ENCODE measurements around the gene CHMP1A.
"Not testable (repeated sequence)": the region's sequence is repeated elsewhere in the genome, so short reads cannot be mapped to it uniquely, and the experiment has no call there.

- TF ChIP-seq, protein P1, sequence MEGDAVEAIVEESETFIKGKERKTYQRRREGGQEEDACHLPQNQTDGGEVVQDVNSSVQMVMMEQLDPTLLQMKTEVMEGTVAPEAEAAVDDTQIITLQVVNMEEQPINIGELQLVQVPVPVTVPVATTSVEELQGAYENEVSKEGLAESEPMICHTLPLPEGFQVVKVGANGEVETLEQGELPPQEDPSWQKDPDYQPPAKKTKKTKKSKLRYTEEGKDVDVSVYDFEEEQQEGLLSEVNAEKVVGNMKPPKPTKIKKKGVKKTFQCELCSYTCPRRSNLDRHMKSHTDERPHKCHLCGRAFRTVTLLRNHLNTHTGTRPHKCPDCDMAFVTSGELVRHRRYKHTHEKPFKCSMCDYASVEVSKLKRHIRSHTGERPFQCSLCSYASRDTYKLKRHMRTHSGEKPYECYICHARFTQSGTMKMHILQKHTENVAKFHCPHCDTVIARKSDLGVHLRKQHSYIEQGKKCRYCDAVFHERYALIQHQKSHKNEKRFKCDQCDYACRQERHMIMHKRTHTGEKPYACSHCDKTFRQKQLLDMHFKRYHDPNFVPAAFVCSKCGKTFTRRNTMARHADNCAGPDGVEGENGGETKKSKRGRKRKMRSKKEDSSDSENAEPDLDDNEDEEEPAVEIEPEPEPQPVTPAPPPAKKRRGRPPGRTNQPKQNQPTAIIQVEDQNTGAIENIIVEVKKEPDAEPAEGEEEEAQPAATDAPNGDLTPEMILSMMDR (IDR thresholded peaks at IDR 0.05), result not testable (repeated sequence)
- not testable (repeated sequence) for TF ChIP-seq JUN, RFX5 (IDR thresholded peaks at IDR 0.05)
Measured at GRCh38 chr16:89634463-89635385, 22.8 kb downstream of the CHMP1A start.

Measured in A549 (cell line).